ENCODE results near the gene CDYL2.

DNA sequence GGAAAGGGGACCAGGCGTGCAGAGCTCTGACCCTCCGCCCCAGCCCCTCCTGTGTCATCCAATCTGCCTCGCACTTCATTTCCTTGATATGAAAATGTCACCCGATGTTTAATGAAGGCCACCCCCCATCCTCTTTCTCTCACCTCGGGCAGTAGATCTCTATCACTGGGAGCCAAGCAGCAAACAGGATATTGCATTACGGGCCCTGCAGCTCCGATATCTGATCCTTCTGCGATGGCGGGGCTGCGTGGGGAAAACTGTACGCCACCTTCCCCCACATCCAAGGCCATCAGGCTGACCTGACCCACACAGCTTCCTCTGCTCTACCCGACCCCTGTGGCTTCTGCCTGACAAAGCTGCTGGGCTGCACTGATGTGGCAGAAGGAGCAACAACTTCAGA lies 188.7 kb downstream of the CDYL2 start:
- TF ChIP-seq, protein P1, sequence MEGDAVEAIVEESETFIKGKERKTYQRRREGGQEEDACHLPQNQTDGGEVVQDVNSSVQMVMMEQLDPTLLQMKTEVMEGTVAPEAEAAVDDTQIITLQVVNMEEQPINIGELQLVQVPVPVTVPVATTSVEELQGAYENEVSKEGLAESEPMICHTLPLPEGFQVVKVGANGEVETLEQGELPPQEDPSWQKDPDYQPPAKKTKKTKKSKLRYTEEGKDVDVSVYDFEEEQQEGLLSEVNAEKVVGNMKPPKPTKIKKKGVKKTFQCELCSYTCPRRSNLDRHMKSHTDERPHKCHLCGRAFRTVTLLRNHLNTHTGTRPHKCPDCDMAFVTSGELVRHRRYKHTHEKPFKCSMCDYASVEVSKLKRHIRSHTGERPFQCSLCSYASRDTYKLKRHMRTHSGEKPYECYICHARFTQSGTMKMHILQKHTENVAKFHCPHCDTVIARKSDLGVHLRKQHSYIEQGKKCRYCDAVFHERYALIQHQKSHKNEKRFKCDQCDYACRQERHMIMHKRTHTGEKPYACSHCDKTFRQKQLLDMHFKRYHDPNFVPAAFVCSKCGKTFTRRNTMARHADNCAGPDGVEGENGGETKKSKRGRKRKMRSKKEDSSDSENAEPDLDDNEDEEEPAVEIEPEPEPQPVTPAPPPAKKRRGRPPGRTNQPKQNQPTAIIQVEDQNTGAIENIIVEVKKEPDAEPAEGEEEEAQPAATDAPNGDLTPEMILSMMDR (IDR thresholded peaks at IDR 0.05) = no peak
- no peak for TF ChIP-seq POLR2A (IDR thresholded peaks at IDR 0.05)

Measured in Peyer's patch (tissue), 4 donors.